Prostate gland (tissue), 2 donors: ENCODE measurements around the gene PIGH.

ENCODE experiments used
- POLR2A ChIP-seq: fragments of 450-650 bp; IDR thresholded peaks from one replicate; pipeline ENCODE4 v1.6.1; 2016; ENCODE audit warnings: antibody characterized with exemption, mild to moderate bottlenecking
- TF ChIP-seq, protein P1 (sequence below), 4 experiments: fragments of 200-600 bp in 2 of 4; fragments of 450-650 bp in 2 of 4; sonication (generic) in 2 of 4; IDR thresholded peaks; 1 replicate in 3 of 4; 2 replicates in 1 of 4; pipeline ENCODE4 v1.5.1; 2016 to 2019; ENCODE audit warnings: antibody characterized with exemption in 4 of 4, mild to moderate bottlenecking in 2 of 4, moderate library complexity in 2 of 4

DNA sequence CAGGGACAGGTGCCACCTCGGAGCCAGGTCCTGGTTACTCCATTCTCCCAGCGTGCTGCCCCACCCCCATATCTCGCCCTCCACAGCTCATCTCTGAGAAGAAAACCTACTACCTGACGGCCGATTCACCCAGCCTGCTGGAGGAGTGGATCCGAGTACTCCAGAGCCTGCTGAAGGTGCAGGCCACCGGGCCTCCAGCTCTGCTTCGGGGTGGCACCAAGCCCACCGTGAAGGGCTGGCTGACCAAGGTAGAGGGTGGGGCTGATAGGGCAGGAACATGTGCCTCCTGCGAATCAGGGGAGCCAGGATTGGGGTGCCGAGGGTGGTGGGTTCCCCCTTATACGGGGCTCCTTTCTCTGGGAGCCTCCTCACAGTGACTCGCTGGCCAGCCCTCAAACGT is 25.9 kb downstream of the PIGH start:
- TF ChIP-seq POLR2A, result no peak
- TF ChIP-seq, protein P1, sequence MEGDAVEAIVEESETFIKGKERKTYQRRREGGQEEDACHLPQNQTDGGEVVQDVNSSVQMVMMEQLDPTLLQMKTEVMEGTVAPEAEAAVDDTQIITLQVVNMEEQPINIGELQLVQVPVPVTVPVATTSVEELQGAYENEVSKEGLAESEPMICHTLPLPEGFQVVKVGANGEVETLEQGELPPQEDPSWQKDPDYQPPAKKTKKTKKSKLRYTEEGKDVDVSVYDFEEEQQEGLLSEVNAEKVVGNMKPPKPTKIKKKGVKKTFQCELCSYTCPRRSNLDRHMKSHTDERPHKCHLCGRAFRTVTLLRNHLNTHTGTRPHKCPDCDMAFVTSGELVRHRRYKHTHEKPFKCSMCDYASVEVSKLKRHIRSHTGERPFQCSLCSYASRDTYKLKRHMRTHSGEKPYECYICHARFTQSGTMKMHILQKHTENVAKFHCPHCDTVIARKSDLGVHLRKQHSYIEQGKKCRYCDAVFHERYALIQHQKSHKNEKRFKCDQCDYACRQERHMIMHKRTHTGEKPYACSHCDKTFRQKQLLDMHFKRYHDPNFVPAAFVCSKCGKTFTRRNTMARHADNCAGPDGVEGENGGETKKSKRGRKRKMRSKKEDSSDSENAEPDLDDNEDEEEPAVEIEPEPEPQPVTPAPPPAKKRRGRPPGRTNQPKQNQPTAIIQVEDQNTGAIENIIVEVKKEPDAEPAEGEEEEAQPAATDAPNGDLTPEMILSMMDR (IDR thresholded peaks at IDR 0.05), result no peak
